IPS-15b (cell line): ENCODE results near the gene GRAMD1B.
A peak's percentile ranks its signal among the peaks of the same experiment; 100 is the strongest.

Experiments
- H3K27me3 ChIP-seq: one replicate; pipeline ENCODE4 v1.6.1; 2013; ENCODE audit warnings: low read length; ENCODE audit not compliant: control insufficient read depth, insufficient read depth
- H3K36me3 ChIP-seq: one replicate; pipeline ENCODE4 v1.6.1; 2013; ENCODE audit warnings: low read length; ENCODE audit not compliant: control insufficient read depth, insufficient read depth
- H3K4me1 ChIP-seq: one replicate; pipeline ENCODE4 v1.6.1; 2013; ENCODE audit warnings: mild to moderate bottlenecking, low read length; ENCODE audit not compliant: control insufficient read depth, insufficient read depth
- H3K4me3 ChIP-seq: one replicate; pipeline ENCODE4 v1.5.1; 2013; ENCODE audit warnings: low read depth, low read length
- H3K9ac ChIP-seq: one replicate; pipeline ENCODE4 v1.6.1; 2013; ENCODE audit warnings: low read depth, mild to moderate bottlenecking, low read length
- H3K9me3 ChIP-seq: one replicate; pipeline ENCODE4 v1.6.1; 2013; ENCODE audit warnings: mild to moderate bottlenecking, low read length; ENCODE audit not compliant: control insufficient read depth, insufficient read depth

Gene GRAMD1B

DNA sequence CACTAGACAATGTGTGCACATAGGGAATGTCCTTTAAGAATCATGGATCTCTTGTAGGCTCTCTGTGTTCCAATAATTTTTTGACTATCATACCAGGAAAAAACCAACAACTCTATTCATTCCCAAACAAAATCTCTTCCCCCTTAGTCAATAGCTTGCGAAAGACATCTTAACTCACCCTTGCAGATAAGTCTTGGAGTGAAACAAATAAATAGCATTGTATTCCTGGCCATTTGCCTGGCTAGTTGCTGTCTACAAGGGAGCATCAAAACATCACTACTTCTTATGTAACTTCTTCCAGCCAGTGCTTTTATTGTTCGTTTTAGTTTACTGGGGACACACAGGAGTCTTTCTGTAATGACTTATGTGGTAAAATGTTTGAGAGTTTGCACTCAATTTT is 194.9 kb downstream of the GRAMD1B start:
- Histone ChIP-seq H3K4me1 (no peaks in the 10 kb centered on the region), H3K4me3 (no peak overlapping the region), H3K9ac (no peak overlapping the region), H3K9me3 (no peaks in the 10 kb centered on the region), H3K36me3 (peaks cover 4% of the 10 kb centered on the region), H3K27me3 (no peaks in the 10 kb centered on the region)

DNA sequence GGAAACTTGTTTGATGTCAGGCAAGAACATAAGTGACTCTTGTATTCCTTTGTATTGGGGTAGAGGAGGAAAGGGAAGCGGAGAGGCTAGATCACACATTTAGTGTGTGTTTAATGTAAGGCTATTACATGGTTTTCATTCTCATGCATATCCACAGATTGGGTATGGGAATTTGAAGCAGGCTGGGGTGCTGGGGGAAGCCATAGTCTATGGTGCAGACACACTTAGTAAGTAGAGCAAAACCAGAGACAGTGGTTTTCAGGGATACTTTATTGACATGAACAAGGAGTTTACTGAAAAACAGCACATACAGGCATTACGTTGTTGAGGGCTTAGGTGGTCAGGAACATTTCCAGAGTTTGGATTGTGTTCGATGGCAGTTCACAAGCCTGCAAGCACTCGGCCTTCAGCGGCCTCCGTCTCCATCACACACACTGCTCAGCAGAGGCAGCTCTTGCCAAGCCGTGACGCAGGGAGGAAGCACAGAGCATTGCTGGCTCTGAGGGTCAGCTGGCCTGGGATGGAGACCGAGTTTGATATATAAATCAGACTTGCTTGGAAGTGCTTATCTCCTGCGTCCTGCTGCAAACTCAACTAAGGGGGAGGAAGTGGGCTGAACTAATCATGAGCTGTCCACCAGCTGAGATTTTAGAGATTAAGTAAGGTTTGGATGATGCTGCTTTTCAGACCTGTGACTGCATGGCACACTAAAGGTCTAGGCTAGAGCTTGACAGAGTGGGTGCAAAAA is 199.0 kb downstream of the GRAMD1B start:
- H3K9ac ChIP-seq = no peak overlapping the region
- H3K9me3 ChIP-seq = no peaks in the 10 kb centered on the region
- H3K27me3 ChIP-seq = no peaks in the 10 kb centered on the region
- no peaks in the 10 kb centered on the region for H3K36me3 ChIP-seq
- H3K4me3 ChIP-seq = no peak overlapping the region
- no peaks in the 10 kb centered on the region for H3K4me1 ChIP-seq

DNA sequence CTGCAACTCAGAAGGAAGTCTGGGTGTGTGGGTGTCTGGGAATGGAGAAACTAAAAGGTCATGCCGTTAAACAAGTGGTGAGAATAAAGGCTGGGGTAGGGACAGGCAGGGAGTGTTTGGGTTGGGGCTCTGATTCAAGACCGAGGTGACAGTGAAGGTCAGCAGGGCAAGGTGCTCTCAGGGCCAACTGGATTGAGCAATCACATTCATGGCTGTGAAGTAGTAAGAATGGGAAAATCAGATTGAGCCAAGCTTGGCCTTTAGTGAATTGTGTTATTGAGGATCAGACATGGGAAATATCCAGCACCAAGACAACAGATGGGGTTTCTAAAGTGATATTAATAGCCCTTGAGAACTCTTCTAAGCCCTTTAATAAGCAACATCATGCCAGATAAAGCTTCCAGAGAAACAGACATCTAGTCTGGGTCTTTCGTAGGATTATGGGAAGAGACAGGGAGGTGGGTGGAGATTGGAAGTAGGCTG is 200.1 kb downstream of the GRAMD1B start:
- H3K9ac ChIP-seq = no peak overlapping the region
- H3K36me3 ChIP-seq = no peaks in the 10 kb centered on the region
- H3K9me3 ChIP-seq = no peaks in the 10 kb centered on the region
- no peaks in the 10 kb centered on the region for H3K4me1 ChIP-seq
- H3K4me3 ChIP-seq = no peak overlapping the region
- no peaks in the 10 kb centered on the region for H3K27me3 ChIP-seq

DNA sequence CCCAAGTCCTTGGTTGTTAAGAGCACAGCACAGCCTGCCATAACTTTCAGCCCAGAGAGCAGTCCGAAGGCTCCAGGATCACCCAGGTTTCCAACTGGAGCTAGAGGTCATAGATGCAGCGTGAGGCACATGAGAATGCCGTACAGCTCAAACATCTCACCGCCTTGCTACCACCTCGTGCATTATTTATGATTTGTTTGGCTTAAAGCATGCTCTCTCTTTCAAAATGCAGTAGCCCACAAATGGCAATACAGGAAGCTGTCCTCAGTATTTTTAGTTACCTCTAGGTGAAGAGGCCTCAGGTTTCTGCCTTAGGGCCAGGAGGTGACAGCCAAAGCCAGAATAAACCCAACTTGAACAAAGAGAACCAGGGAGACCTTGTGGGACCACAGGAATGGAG is 210.0 kb downstream of the GRAMD1B start:
- H3K27me3 ChIP-seq = no peaks in the 10 kb centered on the region
- no peak overlapping the region for H3K4me3 ChIP-seq
- no peaks in the 10 kb centered on the region for H3K36me3 ChIP-seq
- H3K9me3 ChIP-seq = no peaks in the 10 kb centered on the region
- H3K9ac ChIP-seq = no peak overlapping the region
- peaks cover 11% of the 10 kb centered on the region for H3K4me1 ChIP-seq

DNA sequence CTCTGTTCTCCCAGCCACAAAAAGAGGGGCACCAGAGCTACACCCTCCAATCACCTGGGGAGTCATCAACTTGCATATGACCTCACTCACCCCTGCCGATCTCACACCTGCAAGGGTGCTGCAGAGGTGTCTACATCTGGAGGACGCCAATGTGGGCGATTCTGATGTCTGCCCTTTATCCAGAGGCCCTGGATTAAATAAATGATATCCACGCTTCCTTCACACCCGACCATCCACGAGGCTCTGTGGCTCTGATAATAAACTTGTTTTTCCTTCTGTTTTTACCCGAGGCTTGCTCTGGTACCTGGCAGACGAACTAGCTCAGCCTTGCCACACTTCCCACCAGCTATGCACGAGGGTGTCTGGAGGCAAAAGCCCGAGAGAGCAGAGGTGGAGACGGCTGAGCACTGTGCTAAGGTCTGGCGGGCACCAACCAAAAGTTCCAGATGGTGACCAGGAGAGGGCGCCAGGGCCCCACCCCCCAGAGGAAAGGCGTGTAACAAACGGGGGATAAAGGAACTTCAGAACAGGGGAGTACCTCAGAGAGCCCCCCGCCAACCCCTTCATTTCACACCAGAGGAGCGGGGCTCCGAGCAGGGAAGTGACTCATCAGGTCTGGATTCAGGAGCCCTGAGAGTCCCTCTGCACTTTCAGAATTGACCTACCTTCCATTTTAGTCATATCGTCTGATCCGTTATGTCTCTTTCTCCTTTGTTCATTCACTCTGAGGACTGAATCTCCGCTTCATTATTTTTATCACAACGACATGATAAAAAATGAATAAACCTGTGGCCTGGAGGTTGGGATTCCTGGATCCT is 210.8 kb downstream of the GRAMD1B start:
- no peaks in the 10 kb centered on the region for H3K36me3 ChIP-seq
- no peaks in the 10 kb centered on the region for H3K27me3 ChIP-seq
- peaks cover 11% of the 10 kb centered on the region for H3K4me1 ChIP-seq
- no peak overlapping the region for H3K9ac ChIP-seq
- no peak overlapping the region for H3K4me3 ChIP-seq
- no peaks in the 10 kb centered on the region for H3K9me3 ChIP-seq

DNA sequence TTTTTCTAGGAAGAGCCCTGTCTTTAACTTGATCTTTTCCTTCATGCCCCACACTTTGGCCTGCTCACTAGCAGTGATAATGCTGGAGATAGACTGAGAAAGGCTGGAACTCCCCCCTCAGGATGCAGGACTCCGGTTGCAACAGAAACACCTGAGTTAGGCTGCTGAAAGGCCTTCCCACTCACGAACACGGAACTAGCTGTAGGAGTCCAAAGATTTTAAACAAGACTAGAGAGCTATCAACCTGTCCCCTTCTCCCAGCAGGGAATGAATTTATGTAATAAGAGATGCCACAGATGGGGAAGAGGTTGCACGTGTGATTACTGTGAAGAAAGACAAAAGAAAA is 211.4 kb downstream of the GRAMD1B start:
- no peak overlapping the region for H3K4me3 ChIP-seq
- H3K27me3 ChIP-seq = no peaks in the 10 kb centered on the region
- no peaks in the 10 kb centered on the region for H3K9me3 ChIP-seq
- H3K4me1 ChIP-seq = peaks cover 11% of the 10 kb centered on the region
- no peak overlapping the region for H3K9ac ChIP-seq
- no peaks in the 10 kb centered on the region for H3K36me3 ChIP-seq

DNA sequence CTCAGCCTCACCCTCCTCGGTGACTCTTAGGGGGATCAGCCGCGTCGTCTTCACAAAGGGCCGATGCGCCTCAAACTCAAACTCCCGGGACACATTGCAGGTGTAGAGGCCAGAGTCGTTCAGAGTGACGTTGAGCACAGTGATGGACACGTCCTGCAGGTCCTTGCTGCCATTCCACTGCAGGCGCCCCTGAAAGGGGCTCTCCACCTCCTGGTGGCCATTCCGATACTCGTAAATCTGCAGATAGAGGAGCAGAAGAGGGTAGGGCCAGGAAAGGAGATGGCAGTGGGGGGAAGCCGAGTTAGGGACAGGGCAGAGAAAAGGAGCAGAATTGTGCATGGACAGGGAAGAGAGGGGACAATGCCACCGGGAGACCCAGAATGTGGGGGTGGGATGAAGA is 212.4 kb downstream of the GRAMD1B start:
- H3K9me3 ChIP-seq = no peaks in the 10 kb centered on the region
- H3K9ac ChIP-seq = no peak overlapping the region
- H3K4me3 ChIP-seq = no peak overlapping the region
- H3K4me1 ChIP-seq = peaks cover 11% of the 10 kb centered on the region
- no peaks in the 10 kb centered on the region for H3K27me3 ChIP-seq
- H3K36me3 ChIP-seq = no peaks in the 10 kb centered on the region

DNA sequence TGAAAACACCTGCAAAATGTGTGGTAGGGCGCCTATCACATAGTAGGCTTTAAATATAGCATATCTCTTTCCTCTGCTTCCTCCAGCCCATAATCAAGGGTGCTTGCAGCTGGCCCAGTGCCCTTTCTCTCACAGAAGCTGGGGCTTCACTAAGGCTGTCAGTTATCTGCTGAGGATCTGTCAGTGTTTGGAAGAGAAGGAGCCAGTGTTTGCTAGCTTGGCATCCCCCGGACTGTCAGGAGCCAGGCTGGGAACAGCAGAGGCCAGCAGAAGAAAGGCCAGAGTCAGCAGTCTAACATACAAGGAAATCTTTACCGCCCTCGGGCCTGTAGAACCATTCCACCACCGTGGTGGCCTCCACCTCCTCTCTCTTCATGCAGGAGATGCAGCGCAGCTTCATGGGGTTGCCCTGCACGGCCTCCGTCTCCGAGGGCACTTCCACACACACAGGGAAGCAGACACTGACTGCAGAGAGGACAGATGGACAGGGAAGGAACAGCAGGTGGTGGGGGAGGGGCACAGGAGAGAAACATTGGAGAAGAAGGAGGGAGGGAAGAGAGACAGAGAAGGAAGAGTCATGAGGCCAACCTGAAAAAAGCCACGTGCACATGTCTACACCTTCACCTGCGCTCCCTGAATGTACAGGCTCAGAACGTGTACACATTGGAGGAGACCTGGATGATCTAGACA is 215.4 kb downstream of the GRAMD1B start:
- no peak overlapping the region for H3K4me3 ChIP-seq
- no peaks in the 10 kb centered on the region for H3K27me3 ChIP-seq
- H3K9me3 ChIP-seq = no peaks in the 10 kb centered on the region
- no peak overlapping the region for H3K9ac ChIP-seq
- peaks cover 11% of the 10 kb centered on the region for H3K4me1 ChIP-seq
- no peaks in the 10 kb centered on the region for H3K36me3 ChIP-seq

DNA sequence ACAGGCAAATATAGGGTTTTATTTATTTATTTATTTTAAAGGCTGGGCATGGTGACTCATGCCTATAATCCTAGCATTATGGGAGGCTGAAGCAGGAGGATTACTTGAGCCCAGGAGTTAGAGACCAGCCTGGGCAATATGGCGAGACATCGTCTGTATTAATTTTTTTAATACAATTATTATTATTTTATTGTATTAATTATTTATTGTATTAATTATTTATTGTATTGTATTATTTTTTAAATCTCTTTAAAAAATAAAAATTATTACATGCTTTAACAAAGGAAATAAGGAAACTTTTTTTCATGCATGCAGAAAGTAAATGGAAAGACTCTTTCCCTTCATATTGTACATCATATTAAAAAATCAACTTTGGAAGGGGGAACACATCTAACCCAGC is 220.8 kb downstream of the GRAMD1B start:
- Histone ChIP-seq H3K9ac (no peak overlapping the region), H3K36me3 (no peaks in the 10 kb centered on the region), H3K27me3 (peaks cover 29% of the 10 kb centered on the region), H3K4me1 (peaks cover 8% of the 10 kb centered on the region), H3K9me3 (no peaks in the 10 kb centered on the region), H3K4me3 (no peak overlapping the region)

DNA sequence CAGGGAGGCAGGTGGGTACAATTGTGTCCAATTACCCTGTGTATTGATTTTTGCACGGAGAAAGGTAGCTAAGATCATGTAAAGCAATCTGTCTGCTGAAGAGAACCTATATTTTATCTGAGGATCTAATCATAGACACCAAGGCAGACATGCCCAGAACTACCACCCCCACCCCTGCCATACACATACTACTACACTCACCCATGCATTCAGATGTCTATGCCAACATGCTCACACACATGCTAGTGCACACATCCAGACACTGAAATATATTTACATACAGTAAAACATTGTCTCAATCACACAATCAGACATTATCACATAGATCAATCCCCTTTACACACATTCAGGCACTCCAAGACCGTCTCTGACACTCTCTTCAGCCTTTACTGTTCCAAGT is 222.5 kb downstream of the GRAMD1B start:
- Histone ChIP-seq H3K9me3 (no peaks in the 10 kb centered on the region), H3K27me3 (peaks cover 38% of the 10 kb centered on the region), H3K4me3 (peak overlapping the region; percentile 22), H3K4me1 (peaks cover 8% of the 10 kb centered on the region), H3K36me3 (no peaks in the 10 kb centered on the region), H3K9ac (no peak overlapping the region)

DNA sequence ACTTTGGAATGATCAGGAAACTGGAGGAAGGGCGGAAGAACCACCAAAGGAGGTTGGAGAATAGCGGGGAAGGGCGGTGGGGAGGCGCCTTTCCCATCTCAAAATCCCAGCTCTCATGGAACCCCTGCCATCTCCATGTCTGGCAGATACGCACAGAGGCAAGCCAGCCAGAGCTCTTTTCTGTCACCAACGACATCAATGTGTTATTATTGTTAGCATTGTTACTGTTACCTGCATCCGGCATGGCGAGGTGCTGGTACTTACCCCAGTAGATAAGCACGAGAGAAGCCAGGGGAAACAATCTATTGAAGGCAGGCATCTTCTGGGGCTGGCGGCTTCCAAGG is 223.4 kb downstream of the GRAMD1B start:
- peaks cover 38% of the 10 kb centered on the region for H3K27me3 ChIP-seq
- H3K9me3 ChIP-seq = no peaks in the 10 kb centered on the region
- peaks cover 8% of the 10 kb centered on the region for H3K4me1 ChIP-seq
- H3K36me3 ChIP-seq = no peaks in the 10 kb centered on the region
- H3K4me3 ChIP-seq = peak overlapping the region; percentile 89
- no peak overlapping the region for H3K9ac ChIP-seq
